ENCODE results near the gene GGA3.

DNA sequence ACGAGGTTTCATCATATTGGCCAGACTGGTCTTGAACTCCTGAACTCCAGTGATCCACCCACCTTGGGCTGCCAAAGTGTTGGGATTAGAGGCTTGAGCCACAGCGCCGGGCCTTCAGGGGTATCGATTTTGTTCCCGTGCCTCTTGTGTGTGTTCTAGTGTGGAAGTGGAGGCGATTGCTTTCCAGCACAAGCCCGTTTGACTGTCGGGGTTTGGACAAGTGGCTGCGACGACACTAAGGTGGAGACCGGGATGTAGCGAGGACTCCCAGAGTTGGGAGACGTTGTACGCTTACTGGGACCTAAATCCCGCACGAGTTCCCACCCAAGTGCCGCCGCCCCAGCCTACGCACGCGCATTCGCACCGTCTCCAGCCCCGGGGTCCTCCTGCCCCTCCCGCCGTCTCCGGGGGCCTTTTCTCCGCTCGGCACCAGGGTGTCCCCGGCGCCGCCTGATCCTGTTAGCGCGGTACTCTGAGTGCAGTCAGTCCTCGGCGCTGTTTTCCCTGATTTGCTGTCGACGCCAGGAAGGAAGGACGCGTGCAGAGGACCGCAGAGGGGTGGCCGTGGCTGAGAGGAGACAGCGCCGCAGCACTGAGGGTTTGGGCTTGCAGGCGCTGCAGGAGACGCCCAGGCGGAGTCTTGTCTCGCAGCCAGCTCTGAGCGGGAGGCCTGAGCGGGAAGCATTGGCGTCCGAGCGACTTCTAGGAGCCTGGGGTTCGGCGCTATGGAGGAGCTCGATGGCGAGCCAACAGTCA lies 56.2 kb downstream of the GGA3 start, which contains the start of gene NUP85:
- TF ChIP-seq, protein P1, sequence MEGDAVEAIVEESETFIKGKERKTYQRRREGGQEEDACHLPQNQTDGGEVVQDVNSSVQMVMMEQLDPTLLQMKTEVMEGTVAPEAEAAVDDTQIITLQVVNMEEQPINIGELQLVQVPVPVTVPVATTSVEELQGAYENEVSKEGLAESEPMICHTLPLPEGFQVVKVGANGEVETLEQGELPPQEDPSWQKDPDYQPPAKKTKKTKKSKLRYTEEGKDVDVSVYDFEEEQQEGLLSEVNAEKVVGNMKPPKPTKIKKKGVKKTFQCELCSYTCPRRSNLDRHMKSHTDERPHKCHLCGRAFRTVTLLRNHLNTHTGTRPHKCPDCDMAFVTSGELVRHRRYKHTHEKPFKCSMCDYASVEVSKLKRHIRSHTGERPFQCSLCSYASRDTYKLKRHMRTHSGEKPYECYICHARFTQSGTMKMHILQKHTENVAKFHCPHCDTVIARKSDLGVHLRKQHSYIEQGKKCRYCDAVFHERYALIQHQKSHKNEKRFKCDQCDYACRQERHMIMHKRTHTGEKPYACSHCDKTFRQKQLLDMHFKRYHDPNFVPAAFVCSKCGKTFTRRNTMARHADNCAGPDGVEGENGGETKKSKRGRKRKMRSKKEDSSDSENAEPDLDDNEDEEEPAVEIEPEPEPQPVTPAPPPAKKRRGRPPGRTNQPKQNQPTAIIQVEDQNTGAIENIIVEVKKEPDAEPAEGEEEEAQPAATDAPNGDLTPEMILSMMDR (IDR thresholded peaks at IDR 0.05; ENCODE audit: poor library complexity, severe bottlenecking), result peak; percentile 48
- TF ChIP-seq RAD21 (conservative IDR thresholded peaks at IDR 0.05), result no peak
- peak; percentile 63 for TF ChIP-seq TAF1 (IDR thresholded peaks at IDR 0.05; ENCODE audit: low read depth)
- peak; percentile 71 for TF ChIP-seq POLR2AphosphoS5 (IDR thresholded peaks at IDR 0.05)
- peak; percentile 65 for TF ChIP-seq EP300 (conservative IDR thresholded peaks at IDR 0.05; ENCODE audit: poor library complexity, severe bottlenecking)
- peak; percentile 58 for TF ChIP-seq SMC3 (conservative IDR thresholded peaks at IDR 0.05; ENCODE audit: poor library complexity)
- TF ChIP-seq MXI1 (conservative IDR thresholded peaks at IDR 0.05; ENCODE audit: poor library complexity, severe bottlenecking), result peak; percentile 93
- TF ChIP-seq EZH2 (IDR thresholded peaks at IDR 0.05; ENCODE audit: borderline replicate concordance, insufficient read depth, low read length, poor library complexity, severe bottlenecking), result no peak
- TF ChIP-seq, protein P2, sequence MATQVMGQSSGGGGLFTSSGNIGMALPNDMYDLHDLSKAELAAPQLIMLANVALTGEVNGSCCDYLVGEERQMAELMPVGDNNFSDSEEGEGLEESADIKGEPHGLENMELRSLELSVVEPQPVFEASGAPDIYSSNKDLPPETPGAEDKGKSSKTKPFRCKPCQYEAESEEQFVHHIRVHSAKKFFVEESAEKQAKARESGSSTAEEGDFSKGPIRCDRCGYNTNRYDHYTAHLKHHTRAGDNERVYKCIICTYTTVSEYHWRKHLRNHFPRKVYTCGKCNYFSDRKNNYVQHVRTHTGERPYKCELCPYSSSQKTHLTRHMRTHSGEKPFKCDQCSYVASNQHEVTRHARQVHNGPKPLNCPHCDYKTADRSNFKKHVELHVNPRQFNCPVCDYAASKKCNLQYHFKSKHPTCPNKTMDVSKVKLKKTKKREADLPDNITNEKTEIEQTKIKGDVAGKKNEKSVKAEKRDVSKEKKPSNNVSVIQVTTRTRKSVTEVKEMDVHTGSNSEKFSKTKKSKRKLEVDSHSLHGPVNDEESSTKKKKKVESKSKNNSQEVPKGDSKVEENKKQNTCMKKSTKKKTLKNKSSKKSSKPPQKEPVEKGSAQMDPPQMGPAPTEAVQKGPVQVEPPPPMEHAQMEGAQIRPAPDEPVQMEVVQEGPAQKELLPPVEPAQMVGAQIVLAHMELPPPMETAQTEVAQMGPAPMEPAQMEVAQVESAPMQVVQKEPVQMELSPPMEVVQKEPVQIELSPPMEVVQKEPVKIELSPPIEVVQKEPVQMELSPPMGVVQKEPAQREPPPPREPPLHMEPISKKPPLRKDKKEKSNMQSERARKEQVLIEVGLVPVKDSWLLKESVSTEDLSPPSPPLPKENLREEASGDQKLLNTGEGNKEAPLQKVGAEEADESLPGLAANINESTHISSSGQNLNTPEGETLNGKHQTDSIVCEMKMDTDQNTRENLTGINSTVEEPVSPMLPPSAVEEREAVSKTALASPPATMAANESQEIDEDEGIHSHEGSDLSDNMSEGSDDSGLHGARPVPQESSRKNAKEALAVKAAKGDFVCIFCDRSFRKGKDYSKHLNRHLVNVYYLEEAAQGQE (IDR thresholded peaks at IDR 0.05; ENCODE audit: borderline replicate concordance), result no peak

All from neural cell (in vitro differentiated cells).